Uterus (tissue), 4 donors: ENCODE data around the gene KCNIP2. TPM values are rescaled to one million over a fixed set of nuclear protein-coding genes. Genes with fewer than 3 reads are reported as not detected.

Experiments
- DNase-seq, 2 donors: peaks; one replicate each; pipeline ENCODE4 v3.0.0-alpha.2; 2019 to 2020
- H3K27ac ChIP-seq, 2 donors: fragments of 200-600 bp; sonication (generic); 1 replicate in 1 of 2; 2 replicates in 1 of 2; pipeline ENCODE4 v1.5.1; 2016 to 2018
- H3K27me3 ChIP-seq, 2 donors: fragments of 200-600 bp; sonication (generic); one replicate each; pipeline ENCODE4 v1.5.1; 2018 to 2019; ENCODE audit warnings: control low read depth in 1 of 2
- H3K36me3 ChIP-seq, 2 donors: fragments of 200-600 bp; sonication (generic); one replicate each; pipeline ENCODE4 v1.5.1; 2019; ENCODE audit warnings: control low read depth in 1 of 2
- H3K4me1 ChIP-seq, 2 donors: fragments of 200-600 bp; sonication (generic); one replicate each; pipeline ENCODE4 v1.5.1; 2018 to 2019; ENCODE audit warnings: control low read depth in 1 of 2
- H3K4me3 ChIP-seq, 2 donors: fragments of 200-600 bp; sonication (generic); 1 replicate in 1 of 2; 2 replicates in 1 of 2; pipeline ENCODE4 v1.5.1; 2018 to 2019; ENCODE audit warnings: mild to moderate bottlenecking in 1 of 2
- H3K9me3 ChIP-seq, 2 donors: fragments of 200-600 bp; sonication (generic); one replicate each; pipeline ENCODE4 v1.5.1; 2019; ENCODE audit warnings: control low read depth in 1 of 2
- POLR2A ChIP-seq, 2 donors: fragments of 450-650 bp; IDR thresholded peaks; one replicate each; pipeline ENCODE4 v1.6.1; 2016; ENCODE audit warnings: antibody characterized with exemption in 2 of 2, mild to moderate bottlenecking in 1 of 2, moderate library complexity in 1 of 2
- intact Hi-C: fragments of 100-400 bp; cut with DNase I; formaldehyde crosslinking; loops from one replicate; pipeline ENCODE4 v1.15.1; 2023; ENCODE audit warnings: low total_unique reads
- total RNA-seq, 4 donors: library from RNA; depleted of rRNA in 3 of 4; stranded (reverse); fragments of >200 nt in 3 of 4; gene quantifications; one replicate each; pipeline versions ENCODE4 v1.1.0 to v1.2.4, GENCODE V29; 2014 to 2023
- TF ChIP-seq, protein P1 (sequence below), 4 experiments: fragments of 200-600 bp in 2 of 4; fragments of 450-650 bp in 2 of 4; sonication (generic) in 2 of 4; IDR thresholded peaks; one replicate each; pipeline ENCODE4 v1.5.1; 2016 to 2019; ENCODE audit warnings: antibody characterized with exemption in 4 of 4, mild to moderate bottlenecking in 2 of 4, moderate library complexity in 1 of 4
- donor health status: DM: yes; HTN: yes; CAD: no.

KCNIP2 gene
- total RNA-seq, 4 donors from 2014 or later = 0.29 to 8.6 (median 4.1) TPM; not detected in 1

DNA sequence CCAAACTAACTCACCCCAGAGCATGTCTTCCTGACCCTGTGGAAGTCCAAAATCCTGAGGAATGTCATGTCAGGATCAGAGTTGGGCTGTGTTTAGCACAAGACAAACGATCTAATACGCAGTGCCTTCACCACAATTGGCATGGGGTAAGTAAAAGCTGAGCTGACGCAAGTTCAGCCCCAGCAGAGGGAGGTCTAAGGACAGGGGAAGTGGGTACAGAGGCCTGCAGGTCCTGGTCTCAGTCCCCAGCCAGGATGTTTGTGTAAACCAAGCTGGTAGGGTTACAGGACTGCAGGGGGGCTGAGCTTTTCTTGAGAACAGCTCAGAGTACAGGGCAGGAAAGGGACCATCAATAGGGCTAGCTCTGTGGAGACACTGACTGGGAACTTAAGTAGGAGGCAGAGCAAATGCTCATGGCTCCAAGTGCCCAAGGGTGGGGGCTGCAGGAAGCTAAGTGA is 5.3 kb upstream of the KCNIP2 start:
- no peaks in the 10 kb centered on the region for H3K9me3 ChIP-seq
- no peak for TF ChIP-seq POLR2A (IDR thresholded peaks at IDR 0.05)
- TF ChIP-seq, protein P1, sequence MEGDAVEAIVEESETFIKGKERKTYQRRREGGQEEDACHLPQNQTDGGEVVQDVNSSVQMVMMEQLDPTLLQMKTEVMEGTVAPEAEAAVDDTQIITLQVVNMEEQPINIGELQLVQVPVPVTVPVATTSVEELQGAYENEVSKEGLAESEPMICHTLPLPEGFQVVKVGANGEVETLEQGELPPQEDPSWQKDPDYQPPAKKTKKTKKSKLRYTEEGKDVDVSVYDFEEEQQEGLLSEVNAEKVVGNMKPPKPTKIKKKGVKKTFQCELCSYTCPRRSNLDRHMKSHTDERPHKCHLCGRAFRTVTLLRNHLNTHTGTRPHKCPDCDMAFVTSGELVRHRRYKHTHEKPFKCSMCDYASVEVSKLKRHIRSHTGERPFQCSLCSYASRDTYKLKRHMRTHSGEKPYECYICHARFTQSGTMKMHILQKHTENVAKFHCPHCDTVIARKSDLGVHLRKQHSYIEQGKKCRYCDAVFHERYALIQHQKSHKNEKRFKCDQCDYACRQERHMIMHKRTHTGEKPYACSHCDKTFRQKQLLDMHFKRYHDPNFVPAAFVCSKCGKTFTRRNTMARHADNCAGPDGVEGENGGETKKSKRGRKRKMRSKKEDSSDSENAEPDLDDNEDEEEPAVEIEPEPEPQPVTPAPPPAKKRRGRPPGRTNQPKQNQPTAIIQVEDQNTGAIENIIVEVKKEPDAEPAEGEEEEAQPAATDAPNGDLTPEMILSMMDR (IDR thresholded peaks at IDR 0.05) = no peak
- H3K4me1 ChIP-seq = no peaks in the 10 kb centered on the region
- no peaks in the 10 kb centered on the region for H3K27me3 ChIP-seq
- no peak overlapping the region for H3K4me3 ChIP-seq
- intact Hi-C loops = no loop called here
- no peak for DNase-seq
- H3K36me3 ChIP-seq = no peaks in the 10 kb centered on the region
- no peak overlapping the region for H3K27ac ChIP-seq

DNA sequence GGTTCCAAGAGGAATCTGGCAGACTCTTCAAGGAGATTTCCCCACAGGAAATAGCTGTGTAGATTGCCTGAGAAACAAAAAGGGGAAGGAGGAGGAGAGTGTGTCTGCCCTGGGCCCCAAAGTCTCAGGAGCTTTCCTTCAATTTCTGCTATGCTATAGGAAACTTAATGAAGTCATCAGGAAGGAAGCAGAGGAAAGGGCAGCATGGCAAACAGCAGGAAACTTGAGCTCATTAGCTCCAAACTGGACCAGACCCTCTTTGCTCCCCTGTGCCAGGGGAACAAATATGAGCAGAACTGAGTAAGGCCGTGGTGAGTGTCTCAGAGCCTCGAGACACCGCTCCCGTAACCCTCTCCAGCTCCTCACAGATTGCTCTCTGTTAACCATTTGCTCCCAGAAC is 4.8 kb upstream of the KCNIP2 start:
- Histone ChIP-seq H3K36me3 (no peaks in the 10 kb centered on the region), H3K9me3 (no peaks in the 10 kb centered on the region), H3K27ac (no peak overlapping the region), H3K4me3 (no peak overlapping the region), H3K4me1 (no peaks in the 10 kb centered on the region), H3K27me3 (no peaks in the 10 kb centered on the region)
- DNase-seq = no peak
- TF ChIP-seq POLR2A (IDR thresholded peaks at IDR 0.05) = no peak
- TF ChIP-seq, protein P1 (IDR thresholded peaks at IDR 0.05) = no peak
- intact Hi-C loops = no loop called here

DNA sequence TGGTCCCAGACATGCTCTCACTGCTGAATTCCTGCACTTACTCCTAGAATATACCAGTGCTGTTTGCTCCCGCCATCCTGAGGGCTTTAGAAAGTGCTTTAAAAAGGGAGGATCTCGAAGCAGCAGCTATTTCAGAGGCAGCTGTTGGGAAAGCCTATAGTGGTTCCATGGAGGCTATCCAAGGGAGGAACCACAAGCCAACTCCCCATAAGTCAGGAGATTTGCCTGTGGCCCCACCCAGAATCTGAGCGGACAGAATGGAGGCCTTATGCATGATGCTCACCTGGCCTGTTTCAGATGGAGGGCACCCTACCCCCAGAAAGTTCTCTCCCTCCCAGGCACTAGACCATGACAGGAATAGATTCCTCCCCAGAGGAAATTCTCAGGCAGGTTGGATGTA is 2.3 kb upstream of the KCNIP2 start:
- Histone ChIP-seq H3K27me3 (no peaks in the 10 kb centered on the region), H3K4me3 (no peak overlapping the region), H3K27ac (no peak overlapping the region), H3K4me1 (peaks cover 0 to 5% of the 10 kb centered on the region in 2 donors), H3K36me3 (no peaks in the 10 kb centered on the region), H3K9me3 (no peaks in the 10 kb centered on the region)
- intact Hi-C loops = no loop called here
- TF ChIP-seq, protein P1 (IDR thresholded peaks at IDR 0.05) = no peak
- no peak for TF ChIP-seq POLR2A (IDR thresholded peaks at IDR 0.05)
- DNase-seq = no peak

DNA sequence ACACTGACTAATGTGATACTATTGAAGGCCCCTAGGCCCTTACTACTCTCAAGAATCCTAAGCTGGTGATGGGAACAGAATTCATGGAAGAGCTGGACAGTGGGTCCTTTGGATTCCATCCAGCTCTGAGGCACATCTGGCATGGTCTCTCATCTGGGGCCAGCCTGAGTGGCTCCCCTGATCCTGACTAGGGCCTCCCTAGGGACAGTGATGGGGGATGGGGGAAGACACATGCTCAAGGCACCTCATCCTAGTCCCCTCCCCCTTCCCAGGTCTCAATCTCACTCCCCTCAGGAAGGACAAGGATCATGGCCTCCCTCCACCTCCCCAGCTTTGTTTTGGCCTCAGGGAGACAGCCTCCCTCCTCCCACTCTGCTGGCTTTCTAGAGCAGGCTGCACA is 1.8 kb downstream of the KCNIP2 start:
- no peak for TF ChIP-seq POLR2A (IDR thresholded peaks at IDR 0.05)
- TF ChIP-seq, protein P1 (IDR thresholded peaks at IDR 0.05) = no peak
- no peak overlapping the region for H3K4me3 ChIP-seq
- no peak overlapping the region for H3K27ac ChIP-seq
- no peaks in the 10 kb centered on the region for H3K27me3 ChIP-seq
- no peaks in the 10 kb centered on the region for H3K9me3 ChIP-seq
- peaks cover 0 to 6% of the 10 kb centered on the region in 2 donors for H3K4me1 ChIP-seq
- DNase-seq = no peak
- intact Hi-C loops = no loop called here
- no peaks in the 10 kb centered on the region for H3K36me3 ChIP-seq

DNA sequence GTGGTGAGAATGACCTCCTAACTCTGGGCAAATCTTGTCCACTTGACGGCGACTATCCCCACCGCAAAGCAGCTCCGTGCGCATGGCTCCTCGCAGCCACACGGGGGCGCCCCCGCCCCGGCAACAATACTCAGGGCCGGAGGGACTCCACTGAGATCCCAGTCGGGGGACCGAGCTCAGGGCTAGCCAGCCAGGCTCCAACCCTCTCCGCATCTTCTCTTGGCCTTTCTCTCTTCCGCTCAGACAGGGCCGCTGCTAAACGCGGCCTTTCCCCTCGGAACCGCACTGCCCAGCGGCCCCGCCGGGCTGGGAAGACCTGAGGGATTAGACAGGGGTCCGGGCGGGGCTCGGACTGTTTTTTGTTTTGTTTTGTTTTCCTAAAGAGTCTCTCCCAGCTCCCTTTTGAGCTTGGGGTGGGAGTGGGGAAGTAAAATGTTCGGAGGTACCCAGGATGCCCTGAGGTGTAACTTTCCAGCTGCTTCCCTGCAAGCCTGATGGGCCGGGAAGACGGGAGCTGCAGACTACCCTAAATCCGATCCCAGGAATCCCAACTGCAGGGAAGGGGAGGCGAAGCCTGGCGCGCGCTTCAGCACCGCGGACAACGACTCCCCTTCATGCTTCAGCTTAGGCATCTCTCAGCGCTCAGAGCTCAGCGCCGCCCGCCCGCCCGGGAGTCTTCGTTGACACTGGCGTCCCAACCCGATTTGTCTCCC is 2.7 kb downstream of the KCNIP2 start:
- Histone ChIP-seq H3K36me3 (no peaks in the 10 kb centered on the region), H3K4me1 (peaks cover 0 to 6% of the 10 kb centered on the region in 2 donors), H3K27ac (no peak overlapping the region), H3K4me3 (no peak overlapping the region), H3K9me3 (no peaks in the 10 kb centered on the region), H3K27me3 (no peaks in the 10 kb centered on the region)
- intact Hi-C loops = no loop called here
- TF ChIP-seq, protein P1 (IDR thresholded peaks at IDR 0.05) = peak; percentile 76 to 81 (median 79)
- TF ChIP-seq POLR2A (IDR thresholded peaks at IDR 0.05) = no peak
- DNase-seq = peak; percentile 59 to 77
